HG03354 (cell line): ENCODE data around the gene PRIM1.
"Not testable (repeated sequence)": the region's sequence is repeated elsewhere in the genome, so short reads cannot be mapped to it uniquely, and the experiment has no call there.

Experiments used
- ATAC-seq: cut with Tn5 transposase; IDR thresholded peaks from one replicate; pipeline ENCODE4 v1.9.1; 2021; ENCODE audit warnings: mild to moderate bottlenecking; ENCODE audit not compliant: unreplicated experiment, poor library complexity, severe bottlenecking

PRIM1 gene

DNA sequence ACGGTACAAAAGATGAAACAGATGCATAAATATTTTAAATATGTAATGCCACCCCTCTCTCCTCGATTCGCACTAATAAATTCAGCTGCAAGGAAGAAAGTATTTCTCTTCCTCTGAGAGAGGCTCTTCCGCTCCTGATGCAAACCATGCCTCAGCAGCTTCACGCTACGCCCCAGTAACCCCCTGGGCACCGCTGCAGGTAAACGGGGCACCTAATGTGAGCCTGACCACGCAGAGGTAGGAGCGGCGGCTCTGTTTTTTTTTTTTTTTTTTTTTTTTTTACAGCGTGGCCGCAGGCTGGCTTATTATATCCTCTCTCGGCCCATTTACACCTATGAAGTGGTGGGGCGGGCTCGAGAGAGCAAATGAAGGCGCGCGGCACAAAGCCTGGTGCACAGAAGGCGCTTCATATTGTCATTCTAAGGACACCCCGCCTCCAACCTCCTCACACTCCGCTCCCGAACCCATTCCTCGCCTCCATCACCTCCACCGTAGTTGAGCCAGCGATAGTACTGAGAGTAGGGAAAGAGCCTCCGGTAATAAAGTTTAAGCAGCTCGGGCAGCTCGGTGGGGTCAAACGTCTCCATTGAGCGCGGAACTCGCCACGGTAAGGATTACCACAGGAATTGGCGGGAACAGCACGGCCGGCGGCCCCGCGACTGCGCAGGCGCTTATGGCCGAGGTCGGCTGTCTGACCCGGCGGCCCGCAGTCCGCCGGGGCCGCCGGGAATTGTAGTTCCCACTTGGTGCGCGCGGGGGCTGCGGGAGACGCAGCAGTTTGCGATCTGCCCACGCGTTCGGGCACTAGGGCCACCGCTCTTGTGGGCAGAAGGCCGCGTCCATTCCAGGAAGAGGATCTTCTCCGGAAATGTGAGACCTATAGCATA, at the start of gene PRIM1:
PRIM1 (minus strand) TSS at position 612 of the 887 bp plus-strand sequence; CDS start at position 587, 25 bp downstream.
- peak; percentile 81 for ATAC-seq

DNA sequence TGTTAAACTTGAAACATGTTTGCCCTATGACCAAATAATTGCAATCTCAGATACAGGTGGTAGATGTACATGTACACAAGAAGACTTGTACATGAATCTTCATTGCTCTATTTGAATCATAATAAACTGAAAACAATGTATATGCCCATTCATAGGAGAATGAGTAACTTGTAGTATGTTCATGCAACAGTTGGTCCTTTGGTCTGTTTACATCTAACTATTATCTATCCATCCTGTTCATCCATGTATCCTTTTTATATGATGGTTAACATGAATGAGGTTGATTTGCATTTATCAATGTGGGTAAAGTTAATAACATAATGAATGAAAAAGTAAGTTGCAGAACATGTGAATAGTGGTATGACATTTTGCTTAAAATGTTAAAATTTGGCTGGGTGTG, 48.1 kb upstream of the PRIM1 start:
- ATAC-seq: no peak

DNA sequence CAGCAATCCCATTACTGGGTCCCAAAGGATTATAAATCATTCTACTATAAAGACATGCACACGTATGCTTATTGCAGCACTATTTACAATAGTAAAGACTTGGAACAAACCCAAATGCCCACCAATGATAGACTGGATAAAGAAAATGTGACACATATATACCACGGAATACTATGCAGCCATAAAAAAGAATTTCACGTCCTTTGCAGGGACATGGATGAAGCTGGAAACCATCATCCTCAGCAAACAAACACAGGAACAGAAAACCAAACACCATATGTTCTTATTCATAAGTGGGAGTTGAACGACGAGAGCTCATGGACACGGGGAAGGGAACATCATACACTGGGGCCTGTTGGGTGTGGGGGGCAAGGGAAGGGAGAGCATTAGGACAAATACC, 47.2 kb upstream of the PRIM1 start:
- ATAC-seq: not testable (repeated sequence)

DNA sequence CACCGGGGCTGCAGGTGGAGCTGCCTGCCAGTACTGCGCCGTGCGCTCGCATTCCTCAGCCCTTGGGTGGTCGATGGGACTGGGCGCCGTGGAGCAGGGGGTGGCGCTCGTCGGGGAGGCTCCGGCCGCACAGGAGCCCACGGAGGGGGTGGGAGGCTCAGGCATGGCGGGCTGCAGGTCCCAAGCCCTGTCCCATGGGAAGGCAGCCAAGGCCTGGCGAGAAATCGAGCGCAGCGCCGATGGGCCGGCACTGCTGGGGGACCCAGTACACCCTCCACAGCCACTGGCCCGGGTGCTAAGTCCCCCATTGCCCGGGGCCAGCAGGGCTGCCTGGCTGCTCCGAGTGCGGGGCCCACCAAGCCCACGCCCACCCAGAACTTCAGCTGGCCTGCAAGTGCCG, 43.7 kb upstream of the PRIM1 start:
- ATAC-seq: not testable (repeated sequence)

DNA sequence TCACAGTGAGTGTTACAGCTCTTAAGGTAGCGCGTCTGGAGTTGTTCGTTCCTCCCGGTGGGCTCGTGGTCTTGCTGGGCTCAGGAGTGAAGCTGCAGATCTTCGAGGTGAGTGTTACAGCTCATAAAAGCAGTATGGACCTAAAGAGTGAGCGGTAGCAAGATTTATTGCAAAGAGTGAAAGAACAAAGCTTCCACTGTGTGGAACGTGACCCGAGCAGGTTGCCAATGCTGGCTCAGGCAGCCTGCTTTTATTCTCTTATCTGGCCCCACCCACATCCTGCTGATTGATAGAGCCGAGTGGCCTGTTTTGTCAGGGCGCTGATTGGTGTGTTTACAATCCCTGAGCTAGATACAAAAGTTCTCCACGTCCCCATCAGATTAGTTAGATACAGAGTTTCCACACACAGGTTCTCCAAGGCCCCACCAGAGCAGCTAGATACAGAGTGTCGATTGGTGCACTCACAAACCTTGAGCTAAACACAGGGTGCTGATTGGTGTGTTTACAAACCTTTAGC, 43.0 kb upstream of the PRIM1 start:
- ATAC-seq: not testable (repeated sequence)

DNA sequence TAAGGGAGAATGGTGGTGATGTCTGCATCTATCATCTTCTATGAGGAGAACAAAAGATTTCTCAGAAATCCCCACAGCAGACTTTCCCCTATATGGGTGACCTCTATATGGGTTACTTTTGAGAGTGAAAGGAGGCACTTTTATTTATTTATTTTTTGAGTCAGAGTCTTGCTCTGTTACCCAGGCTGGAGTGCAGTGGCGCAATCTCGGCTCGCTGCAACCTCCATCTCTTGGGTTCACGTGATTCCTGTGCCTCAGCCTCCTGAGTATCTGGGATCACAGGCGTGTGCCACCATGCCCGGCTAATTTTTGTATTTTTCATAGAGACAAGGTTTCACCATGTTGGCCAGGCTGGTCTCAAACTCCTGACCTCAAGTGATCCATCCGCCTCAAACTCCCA, 41.0 kb upstream of the PRIM1 start:
- ATAC-seq: not testable (repeated sequence)

DNA sequence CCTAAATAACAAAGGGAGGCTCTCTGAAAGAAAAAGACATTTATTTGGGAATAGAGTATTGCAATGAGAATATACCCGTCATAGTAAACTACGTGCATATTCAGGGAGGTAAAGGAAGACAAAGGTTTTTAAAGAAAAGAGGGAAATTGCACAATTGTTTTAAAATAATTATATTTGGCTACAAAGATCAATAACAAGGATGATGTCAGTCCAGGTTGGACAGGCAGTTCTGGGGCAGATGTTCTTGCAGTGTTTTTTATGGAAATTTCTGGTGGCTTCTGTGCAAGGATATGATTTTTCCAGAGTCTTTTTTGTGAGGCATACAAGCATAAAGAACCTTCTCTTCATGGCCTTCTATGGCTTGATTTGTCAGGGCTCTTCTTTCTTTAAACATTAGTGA, 40.6 kb upstream of the PRIM1 start:
- ATAC-seq: no peak

DNA sequence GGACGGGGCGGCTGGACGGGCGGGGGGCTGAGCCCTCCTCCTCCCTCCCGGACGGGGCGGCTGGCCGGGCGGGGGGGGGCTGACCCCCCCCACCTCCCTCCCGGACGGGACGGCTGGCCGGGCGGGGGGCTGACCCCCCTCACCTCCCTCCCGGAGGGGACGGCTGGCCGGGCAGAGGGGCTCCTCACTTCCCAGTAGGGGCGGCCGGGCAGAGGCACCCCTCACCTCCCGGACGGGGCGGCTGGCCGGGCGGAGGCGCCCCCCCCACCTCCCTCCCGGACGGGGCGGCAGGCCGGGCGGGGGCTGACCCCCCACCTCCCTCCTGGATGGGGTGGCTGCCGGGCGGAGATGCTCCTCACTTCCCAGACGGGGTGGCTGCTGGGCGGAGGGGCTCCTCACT, 37.3 kb upstream of the PRIM1 start:
- not testable (repeated sequence) for ATAC-seq

DNA sequence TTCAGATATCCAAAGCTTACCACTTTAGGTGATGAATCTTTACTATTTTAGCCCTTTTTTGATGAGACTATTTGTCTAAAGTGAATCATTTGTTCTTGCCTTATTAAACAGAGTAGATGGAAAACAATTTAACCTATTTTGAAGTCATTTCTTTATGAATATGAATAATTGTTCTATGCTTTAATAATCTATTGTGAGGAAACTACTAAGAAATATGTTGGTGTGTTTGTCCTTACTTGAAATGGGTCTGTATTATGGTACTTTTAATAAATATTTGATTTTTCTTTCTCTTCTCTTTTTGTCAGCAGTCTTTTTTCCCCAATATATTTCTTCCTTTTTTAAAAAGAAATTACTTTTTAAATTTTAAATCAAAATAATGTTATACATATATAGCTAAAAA, 35.4 kb upstream of the PRIM1 start:
- no peak for ATAC-seq

DNA sequence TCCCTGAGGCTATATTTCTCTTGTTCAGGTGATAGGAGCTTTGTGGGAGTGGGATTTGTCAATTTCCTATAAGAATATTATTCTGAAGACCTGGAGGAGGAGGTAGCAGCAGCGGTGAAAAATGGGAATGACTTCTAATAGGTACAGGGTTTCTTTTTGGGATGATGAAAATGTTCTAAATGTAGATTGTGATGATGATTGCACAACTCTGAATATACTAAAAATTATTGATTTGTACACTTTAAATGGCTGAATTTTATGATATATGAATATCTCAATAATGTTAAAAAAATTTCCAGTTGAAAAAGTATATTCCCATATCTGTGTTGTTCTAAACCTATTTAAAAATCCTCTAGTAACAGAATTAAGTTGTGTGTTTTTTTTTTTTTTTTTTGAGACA, 33.8 kb upstream of the PRIM1 start:
- ATAC-seq: no peak

DNA sequence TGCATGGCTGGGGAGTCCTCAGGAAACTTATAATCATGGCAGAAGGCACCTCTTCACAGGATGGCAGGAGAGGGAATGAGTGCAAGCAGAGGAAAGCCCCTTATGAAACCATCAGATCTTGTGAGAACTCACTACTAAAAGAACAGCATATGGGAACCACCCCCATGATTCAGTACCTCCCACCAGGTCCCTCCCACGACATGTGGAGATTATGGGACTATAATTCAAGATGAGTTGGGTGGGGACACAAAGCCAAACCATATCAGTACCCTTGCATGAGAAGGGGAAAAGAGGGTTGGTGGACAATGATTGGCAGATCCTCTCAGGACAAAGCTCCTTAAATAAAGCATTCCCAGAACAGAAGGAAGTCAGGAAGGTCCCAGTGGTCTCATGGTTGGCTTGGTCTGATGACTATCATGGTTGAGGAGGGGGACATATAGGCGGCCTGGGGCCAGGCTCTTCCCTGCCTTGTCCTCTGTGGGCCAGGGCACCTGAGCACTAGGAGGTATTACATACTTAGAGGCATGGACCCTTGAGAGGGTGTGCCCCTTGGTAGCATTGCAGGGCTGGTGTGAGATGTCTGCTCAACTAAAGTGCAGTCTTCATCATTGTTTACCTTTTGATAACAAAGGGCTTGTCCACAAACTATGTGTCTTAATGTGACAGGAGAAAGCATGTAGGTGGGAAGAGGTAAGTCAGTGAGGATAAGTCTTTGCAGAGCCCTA, 33.2 kb upstream of the PRIM1 start:
- ATAC-seq: no peak

DNA sequence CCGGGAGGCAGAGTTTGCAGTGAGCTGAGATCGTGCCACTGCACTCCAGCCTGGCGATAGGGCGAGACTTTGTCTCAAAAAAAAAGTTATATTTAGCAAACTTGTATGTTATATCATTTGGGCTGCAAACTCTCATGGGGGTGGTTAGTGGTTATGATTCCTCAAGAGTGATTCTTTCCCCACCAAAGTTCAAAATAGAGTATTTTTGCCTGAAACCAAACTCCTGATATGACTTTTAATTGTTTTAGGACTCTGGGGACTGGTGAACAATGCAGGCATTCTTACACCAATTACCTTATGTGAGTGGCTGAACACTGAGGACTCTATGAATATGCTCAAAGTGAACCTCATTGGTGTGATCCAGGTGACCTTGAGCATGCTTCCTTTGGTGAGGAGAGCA, 29.6 kb upstream of the PRIM1 start:
- ATAC-seq: no peak

DNA sequence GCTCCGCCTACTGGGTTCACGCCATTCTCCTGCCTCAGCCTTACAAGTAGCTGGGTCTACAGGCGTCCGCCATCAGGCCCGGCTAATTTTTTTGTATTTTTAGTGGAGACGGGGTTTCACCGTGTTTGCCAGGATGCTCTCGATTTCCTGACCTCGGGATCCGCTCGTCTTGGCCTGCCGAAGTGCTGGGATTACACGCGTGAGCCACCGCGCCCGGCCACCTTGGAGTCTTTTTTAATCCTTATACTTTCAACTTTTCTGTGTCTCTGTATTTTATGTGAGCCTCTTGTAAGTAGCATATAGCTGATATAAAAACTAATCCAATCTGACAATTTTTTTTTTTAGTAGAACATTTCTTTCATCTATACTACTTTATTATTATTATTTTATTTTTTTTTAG, 26.6 kb upstream of the PRIM1 start:
- no peak for ATAC-seq

DNA sequence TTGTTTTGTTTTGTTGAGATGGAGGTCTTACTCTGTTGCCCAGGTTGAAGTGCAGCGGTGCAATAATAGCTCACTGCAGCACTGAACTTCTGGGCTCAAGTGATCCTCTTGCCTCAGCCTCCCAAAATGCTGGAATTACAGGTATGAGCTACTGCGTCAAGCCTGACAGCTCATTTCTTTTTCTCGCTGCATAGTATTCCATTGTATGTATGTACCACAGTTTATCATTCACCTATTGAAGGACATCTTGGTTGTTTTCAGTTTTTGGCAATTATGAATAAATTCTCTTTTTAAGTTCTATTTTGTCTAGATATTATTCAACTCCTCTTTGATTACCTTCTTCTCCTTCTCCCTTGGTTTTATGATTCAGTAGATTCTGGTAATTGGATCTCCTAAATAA, 24.5 kb upstream of the PRIM1 start:
- ATAC-seq: no peak

DNA sequence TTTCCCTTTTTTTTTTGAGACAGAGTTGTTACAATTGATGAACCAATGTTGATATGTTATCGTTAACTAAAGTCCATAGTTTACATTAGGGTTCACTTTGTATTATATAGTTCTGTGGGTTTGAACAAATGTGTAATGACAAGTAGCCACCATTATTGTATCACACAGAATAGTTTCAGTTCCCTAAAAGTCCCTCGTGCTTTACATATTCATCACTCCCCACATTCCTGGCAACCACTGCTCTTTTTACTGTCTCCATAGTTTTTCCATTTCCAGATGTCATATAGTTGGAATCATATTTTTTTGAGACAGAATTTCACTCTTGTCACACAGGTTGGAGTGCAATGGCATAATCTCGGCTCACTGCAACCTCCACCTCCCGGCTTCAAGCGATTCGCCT, 23.5 kb upstream of the PRIM1 start:
- ATAC-seq: no peak

DNA sequence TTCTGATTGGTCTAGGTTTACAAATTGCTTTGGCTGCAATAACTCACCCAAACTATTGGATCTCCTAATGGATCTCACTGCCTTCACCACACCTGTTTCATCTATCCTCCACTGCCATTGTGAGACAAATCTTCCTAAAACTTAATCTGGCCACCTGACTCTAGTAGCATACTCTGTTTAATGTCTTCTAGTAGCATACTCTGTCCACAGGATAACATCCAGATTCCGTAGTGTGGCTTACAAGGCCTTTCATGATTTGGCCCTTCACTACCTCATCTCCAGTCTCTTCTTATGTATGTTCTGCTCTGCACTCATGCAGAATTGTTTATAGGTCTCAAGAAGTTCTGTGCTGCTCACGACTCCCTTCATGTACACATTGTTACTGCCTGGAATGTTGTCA, 21.0 kb upstream of the PRIM1 start:
- ATAC-seq: no peak

DNA sequence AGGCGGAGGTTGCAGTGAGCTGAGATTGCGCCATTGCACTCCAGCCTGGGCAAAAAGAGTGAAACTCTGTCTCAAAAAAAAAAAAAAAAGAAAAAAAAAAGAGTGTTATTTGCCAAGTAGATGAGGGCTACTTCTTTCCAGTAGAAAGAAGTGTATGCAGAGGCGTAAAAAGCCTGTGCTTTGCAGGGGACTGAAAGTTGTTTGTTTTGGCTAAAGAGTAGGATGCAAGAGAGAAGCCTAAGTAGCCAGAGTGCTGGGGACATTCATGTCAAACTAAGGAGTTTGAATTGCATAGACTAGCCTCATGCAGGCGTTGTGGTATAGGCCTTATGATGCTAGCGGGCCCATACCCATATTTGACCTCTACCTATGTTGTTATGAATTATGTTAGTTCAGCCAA, 20.5 kb upstream of the PRIM1 start:
- no peak for ATAC-seq

DNA sequence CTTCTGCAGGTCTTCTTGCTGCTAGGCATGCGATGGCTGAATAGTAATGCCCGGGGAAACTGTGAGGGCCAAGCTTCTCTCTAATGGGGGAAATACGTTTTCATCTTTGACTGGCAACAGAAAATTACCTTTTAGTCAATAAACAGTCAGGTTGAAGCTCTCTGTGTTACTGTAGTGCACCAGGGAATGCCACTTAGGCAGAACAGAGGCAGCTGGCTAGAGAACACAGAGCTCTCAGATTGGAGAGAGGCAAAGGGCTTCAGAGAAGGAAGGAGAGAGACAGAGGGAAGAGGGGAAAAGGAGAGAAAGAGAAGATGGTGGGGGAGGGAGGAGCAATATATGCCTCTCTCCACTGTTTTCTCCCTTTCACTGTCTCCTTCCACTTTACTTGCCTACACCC, 17.7 kb upstream of the PRIM1 start:
- ATAC-seq: no peak

DNA sequence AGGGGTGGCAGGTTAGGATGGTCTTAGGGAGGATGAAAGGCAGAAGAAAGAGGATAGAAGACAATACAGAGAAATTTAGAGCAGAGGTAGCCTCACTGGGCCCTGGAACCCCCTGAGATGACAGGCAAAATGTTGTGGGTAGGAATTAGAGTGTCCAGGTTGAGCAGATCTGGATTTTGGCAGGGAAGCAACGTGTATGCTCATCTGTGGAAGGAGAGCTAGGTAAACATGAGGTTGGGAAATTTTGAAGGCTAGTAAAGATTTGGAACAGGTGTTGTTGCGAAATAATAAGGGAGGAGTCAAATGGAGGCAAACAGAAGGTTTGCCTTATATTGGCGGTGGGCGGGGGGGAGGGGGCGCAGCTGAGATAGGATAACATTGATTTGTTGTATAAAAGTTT, 16.3 kb upstream of the PRIM1 start:
- no peak for ATAC-seq

DNA sequence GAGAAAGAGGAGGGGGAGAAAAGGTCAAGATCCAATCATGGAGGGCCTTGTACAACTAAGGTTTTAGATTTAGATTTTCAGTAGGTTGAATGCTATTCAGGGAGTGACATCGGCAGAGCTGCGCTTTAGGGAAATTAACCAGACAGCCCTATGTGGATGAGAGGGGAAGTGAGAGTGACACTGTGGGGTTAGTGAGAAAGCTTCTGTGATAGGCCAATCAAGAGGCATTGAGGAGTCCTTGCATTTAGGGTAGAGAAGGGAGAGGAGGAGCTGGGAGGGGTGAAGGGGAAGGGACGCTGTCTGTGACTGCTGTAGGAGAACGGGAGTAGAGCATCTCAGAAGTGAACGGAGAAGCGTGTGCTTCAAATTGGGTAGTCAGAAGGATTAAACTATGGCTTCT, 14.4 kb upstream of the PRIM1 start:
- peak; percentile 94 for ATAC-seq
